IPS-18a (cell line): Measurements from ENCODE around the gene HOXA13.

ENCODE experiments used
- H3K27ac ChIP-seq: one replicate; pipeline ENCODE4 v1.5.1; 2013; ENCODE audit warnings: low read length
- H3K27me3 ChIP-seq: one replicate; pipeline ENCODE4 v1.6.1; 2013; ENCODE audit warnings: mild to moderate bottlenecking, low read length; ENCODE audit not compliant: control insufficient read depth, insufficient read depth
- H3K36me3 ChIP-seq: one replicate; pipeline ENCODE4 v1.6.1; 2013; ENCODE audit warnings: low read depth, low read length; ENCODE audit not compliant: control insufficient read depth
- H3K4me1 ChIP-seq: one replicate; pipeline ENCODE4 v1.6.1; 2013; ENCODE audit warnings: low read depth, low read length; ENCODE audit not compliant: control insufficient read depth
- H3K4me3 ChIP-seq: one replicate; pipeline ENCODE4 v1.5.1; 2013; ENCODE audit warnings: low read length
- H3K9ac ChIP-seq: one replicate; pipeline ENCODE4 v1.6.1; 2013; ENCODE audit warnings: mild to moderate bottlenecking, low read length, moderate library complexity
- H3K9me3 ChIP-seq: one replicate; pipeline ENCODE4 v1.6.1; 2013; ENCODE audit warnings: low read depth, low read length; ENCODE audit not compliant: control insufficient read depth

Gene HOXA13

DNA sequence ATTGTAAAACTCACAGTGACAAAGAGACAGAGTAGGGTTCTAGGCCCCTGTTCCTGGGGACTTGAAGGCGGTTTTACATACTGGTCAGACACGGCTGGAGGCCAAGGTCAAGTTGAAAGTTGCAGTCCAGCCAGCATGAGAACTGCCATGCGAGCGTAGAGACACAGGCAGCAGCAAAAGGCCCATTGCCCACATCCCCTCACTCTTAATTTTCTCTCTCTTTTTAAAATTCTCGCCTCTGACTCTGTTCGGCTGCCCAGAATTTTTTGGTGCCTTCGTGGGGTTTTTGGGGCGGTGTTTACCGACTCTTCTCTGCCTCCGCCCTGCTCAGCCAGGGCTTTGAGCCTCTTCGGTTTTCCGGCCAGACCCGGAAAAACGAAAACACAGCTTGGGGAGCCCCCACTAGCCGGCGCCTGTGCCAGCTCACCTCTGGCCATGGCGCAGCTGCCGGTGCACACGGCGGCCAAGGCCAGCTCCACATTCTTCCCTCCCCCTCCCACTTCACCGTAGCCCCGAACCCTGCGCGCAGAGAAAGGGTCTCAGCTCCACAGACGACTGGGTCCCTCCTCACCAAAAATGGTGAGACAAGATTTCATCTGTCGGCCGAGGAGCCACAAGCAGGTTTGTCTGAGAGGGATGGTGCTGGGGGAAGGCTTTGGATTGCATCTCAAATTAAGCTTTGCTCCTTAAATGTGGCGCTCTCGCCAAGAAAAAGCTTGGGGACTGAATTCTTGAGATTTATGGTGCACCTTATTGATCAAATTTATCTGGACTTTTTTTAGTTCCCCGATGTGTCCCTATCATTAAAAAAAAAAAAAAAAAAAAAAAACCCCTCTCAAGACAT, 2.3 kb upstream of the HOXA13 start:
- Histone ChIP-seq H3K27me3 (peaks cover 98% of the 10 kb centered on the region), H3K27ac (no peak overlapping the region), H3K36me3 (no peaks in the 10 kb centered on the region), H3K9ac (no peak overlapping the region), H3K4me1 (no peaks in the 10 kb centered on the region), H3K9me3 (peaks cover 5% of the 10 kb centered on the region), H3K4me3 (no peak overlapping the region)

GRCh38 chr7:27201580-27202017, 1.7 kb upstream of the HOXA13 start:
- no peaks in the 10 kb centered on the region for H3K4me1 ChIP-seq
- H3K9ac ChIP-seq: no peak overlapping the region
- peaks cover 5% of the 10 kb centered on the region for H3K9me3 ChIP-seq
- no peak overlapping the region for H3K27ac ChIP-seq
- no peak overlapping the region for H3K4me3 ChIP-seq
- peaks cover 98% of the 10 kb centered on the region for H3K27me3 ChIP-seq
- H3K36me3 ChIP-seq: no peaks in the 10 kb centered on the region

GRCh38 chr7:27200761-27201579, 1.1 kb upstream of the HOXA13 start:
- peaks cover 98% of the 10 kb centered on the region for H3K27me3 ChIP-seq
- H3K27ac ChIP-seq: no peak overlapping the region
- H3K9me3 ChIP-seq: peaks cover 5% of the 10 kb centered on the region
- H3K9ac ChIP-seq: no peak overlapping the region
- no peaks in the 10 kb centered on the region for H3K36me3 ChIP-seq
- no peak overlapping the region for H3K4me3 ChIP-seq
- no peaks in the 10 kb centered on the region for H3K4me1 ChIP-seq

- Histone ChIP-seq H3K27me3 (peaks cover 98% of the 10 kb centered on the region), H3K9me3 (peaks cover 5% of the 10 kb centered on the region), H3K9ac (no peak overlapping the region), H3K27ac (no peak overlapping the region), H3K4me1 (no peaks in the 10 kb centered on the region), H3K4me3 (no peak overlapping the region), H3K36me3 (no peaks in the 10 kb centered on the region)
Observed at GRCh38 chr7:27198871-27199801, 755 bp downstream of the HOXA13 start.

GRCh38 chr7:27198138-27198841, 1.6 kb downstream of the HOXA13 start:
- H3K4me3 ChIP-seq: no peak overlapping the region
- no peaks in the 10 kb centered on the region for H3K36me3 ChIP-seq
- H3K27me3 ChIP-seq: peaks cover 98% of the 10 kb centered on the region
- peaks cover 6% of the 10 kb centered on the region for H3K9me3 ChIP-seq
- H3K9ac ChIP-seq: no peak overlapping the region
- H3K4me1 ChIP-seq: no peaks in the 10 kb centered on the region
- H3K27ac ChIP-seq: no peak overlapping the region

DNA sequence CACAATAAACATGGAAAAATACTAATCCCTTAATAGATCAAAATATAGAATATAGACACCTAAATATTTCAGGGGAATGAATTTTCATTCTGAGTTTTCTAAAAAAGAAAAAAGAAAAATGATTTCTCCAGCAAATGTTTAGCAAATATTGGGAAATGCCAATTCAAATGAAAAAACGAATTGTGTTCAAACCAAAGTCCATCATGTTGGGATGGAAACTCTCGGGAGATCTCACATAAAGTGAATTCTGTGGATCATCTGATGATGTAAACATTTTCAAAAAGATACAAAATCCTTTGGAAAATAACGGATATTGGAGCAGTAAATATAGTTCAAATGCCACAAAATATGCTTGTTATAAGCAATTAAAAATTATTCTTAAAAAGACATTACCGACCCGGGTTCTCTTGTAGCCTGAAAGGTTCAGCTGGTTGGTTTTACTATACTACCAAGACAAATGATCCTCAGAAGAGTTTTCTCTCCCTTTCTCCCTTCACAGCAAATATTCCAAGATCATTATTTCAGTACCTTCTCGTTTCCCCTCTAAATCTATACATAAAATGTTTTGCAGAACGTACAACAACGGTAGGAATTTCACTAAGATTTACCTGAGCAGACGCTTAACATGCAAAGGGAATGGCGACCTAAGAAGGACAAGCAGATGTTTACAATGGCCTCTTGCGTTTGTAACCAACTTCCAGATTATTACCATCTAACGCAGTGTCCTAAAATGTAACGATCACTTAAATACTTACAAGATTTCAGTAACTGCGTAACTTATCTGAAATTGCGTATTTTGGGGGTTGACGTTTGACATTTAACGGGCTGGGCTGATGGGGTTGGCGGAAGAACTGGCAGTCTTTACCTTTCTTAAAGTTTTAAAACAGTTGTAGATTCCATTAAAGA, 2.5 kb downstream of the HOXA13 start:
- Histone ChIP-seq H3K4me1 (no peaks in the 10 kb centered on the region), H3K36me3 (no peaks in the 10 kb centered on the region), H3K9ac (no peak overlapping the region), H3K9me3 (peaks cover 7% of the 10 kb centered on the region), H3K4me3 (no peak overlapping the region), H3K27me3 (peaks cover 98% of the 10 kb centered on the region), H3K27ac (no peak overlapping the region)

GRCh38 chr7:27196287-27196767, 3.6 kb downstream of the HOXA13 start:
- Histone ChIP-seq H3K36me3 (no peaks in the 10 kb centered on the region), H3K9ac (no peak overlapping the region), H3K4me3 (no peak overlapping the region), H3K27ac (no peak overlapping the region), H3K4me1 (no peaks in the 10 kb centered on the region), H3K9me3 (peaks cover 7% of the 10 kb centered on the region), H3K27me3 (peaks cover 98% of the 10 kb centered on the region)

GRCh38 chr7:27194686-27195379, 5.1 kb downstream of the HOXA13 start:
- Histone ChIP-seq H3K36me3 (no peaks in the 10 kb centered on the region), H3K4me3 (no peak overlapping the region), H3K9ac (no peak overlapping the region), H3K9me3 (peaks cover 14% of the 10 kb centered on the region), H3K27me3 (peaks cover 98% of the 10 kb centered on the region), H3K27ac (no peak overlapping the region), H3K4me1 (no peaks in the 10 kb centered on the region)

DNA sequence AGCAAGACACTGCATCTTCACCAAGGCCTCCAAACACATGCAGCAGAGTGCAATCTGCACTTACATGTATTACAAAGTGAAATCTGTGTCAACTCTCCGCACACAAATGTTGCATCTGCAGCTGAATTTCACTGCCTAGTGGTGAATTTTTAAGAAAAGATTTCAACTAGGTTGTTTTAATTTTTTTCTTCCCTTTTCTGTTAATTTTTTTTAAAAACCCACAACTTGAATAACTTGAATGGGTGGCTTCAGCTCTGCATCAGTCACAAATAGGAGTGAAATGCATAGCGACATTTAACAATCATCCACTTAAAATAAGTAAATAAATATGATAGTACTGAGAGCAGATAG, 5.9 kb downstream of the HOXA13 start:
- no peak overlapping the region for H3K9ac ChIP-seq
- H3K36me3 ChIP-seq: no peaks in the 10 kb centered on the region
- peaks cover 16% of the 10 kb centered on the region for H3K9me3 ChIP-seq
- peaks cover 100% of the 10 kb centered on the region for H3K27me3 ChIP-seq
- H3K27ac ChIP-seq: no peak overlapping the region
- H3K4me1 ChIP-seq: no peaks in the 10 kb centered on the region
- H3K4me3 ChIP-seq: no peak overlapping the region
